Upper lobe of left lung (tissue), 6 donors: Measurements from ENCODE around the gene YWHAE. TPM values are rescaled to one million over a fixed set of nuclear protein-coding genes. Genes with fewer than 3 reads are reported as not detected.
"Not testable (repeated sequence)": the region's sequence is repeated elsewhere in the genome, so short reads cannot be mapped to it uniquely, and the experiment has no call there.

ENCODE experiments used
- ATAC-seq, 2 donors: fragments of 200-7000 bp; cut with Tn5 transposase; one replicate each; pipeline ENCODE4 v1.9.1; 2022; ENCODE audit warnings: mild to moderate bottlenecking in 2 of 2, moderate library complexity in 2 of 2; ENCODE audit not compliant: low FRiP score in 2 of 2
- DNase-seq, 2 donors: peaks; one replicate each; pipeline ENCODE4 v3.0.0-alpha.2; 2019 to 2020
- H3K27ac ChIP-seq, 4 donors: fragments of 200-600 bp; sonication (generic); one replicate each; pipeline ENCODE4 v1.5.1; 2016 to 2019
- H3K27me3 ChIP-seq, 4 donors: fragments of 200-600 bp; sonication (generic); one replicate each; pipeline ENCODE4 v1.5.1; 2017 to 2019
- H3K36me3 ChIP-seq, 4 donors: fragments of 200-600 bp; sonication (generic); one replicate each; pipeline ENCODE4 v1.5.1; 2016 to 2019
- H3K4me1 ChIP-seq, 4 donors: fragments of 200-600 bp; sonication (generic); one replicate each; pipeline ENCODE4 v1.5.1; 2018 to 2019
- H3K4me3 ChIP-seq, 4 donors: fragments of 200-600 bp; sonication (generic); one replicate each; pipeline ENCODE4 v1.5.1; 2017 to 2019; ENCODE audit warnings: mild to moderate bottlenecking in 2 of 4, moderate library complexity in 1 of 4
- H3K9me3 ChIP-seq, 4 donors: fragments of 200-600 bp; sonication (generic); one replicate each; pipeline ENCODE4 v1.5.1; 2018 to 2019
- EP300 ChIP-seq, 4 donors: sonication (generic); formaldehyde crosslinking; IDR thresholded peaks; one replicate each; pipeline ENCODE4 v1.5.1; 2017; ENCODE audit warnings: antibody characterized with exemption in 4 of 4, control low read depth in 2 of 4
- POLR2A ChIP-seq, 4 donors: fragments of 450-650 bp; IDR thresholded peaks; one replicate each; pipeline ENCODE4 v1.5.1; 2016 to 2017; ENCODE audit warnings: antibody characterized with exemption in 4 of 4, mild to moderate bottlenecking in 2 of 4
- POLR2AphosphoS5 ChIP-seq, 2 donors: sonication (generic); formaldehyde crosslinking; IDR thresholded peaks; one replicate each; pipeline ENCODE4 v1.5.1; 2017; ENCODE audit warnings: antibody characterized with exemption in 2 of 2
- WGBS, 2 donors: methylation state at CpG; one replicate each; pipeline ENCODE4 v1.1.5; 2017 to 2018; 5-methylcytosine and 5-hydroxymethylcytosine counted together
- total RNA-seq, 6 donors: library from RNA; depleted of rRNA in 4 of 6; stranded (reverse); fragments of >200 nt in 4 of 6; gene quantifications; one replicate each; pipeline versions ENCODE4 v1.1.0 to v1.2.1, GENCODE V29; 2016 to 2021
- TF ChIP-seq, protein P1 (sequence below), 6 experiments: fragments of 450-650 bp in 4 of 6; fragments of 200-600 bp in 2 of 6; sonication (generic) in 2 of 6; IDR thresholded peaks; one replicate each; pipeline ENCODE4 v1.5.1; 2016 to 2019; ENCODE audit warnings: antibody characterized with exemption in 6 of 6
- donor health status: DM: no; HTN: no; CAD: no; lungs with moderate emphysema.
- donor health status: DM: no; HTN: yes; CAD: no; lungs with severe emphysema.

Gene YWHAE
- total RNA-seq, 6 donors from 2014 or later = 318 to 698 (median 384) TPM

DNA sequence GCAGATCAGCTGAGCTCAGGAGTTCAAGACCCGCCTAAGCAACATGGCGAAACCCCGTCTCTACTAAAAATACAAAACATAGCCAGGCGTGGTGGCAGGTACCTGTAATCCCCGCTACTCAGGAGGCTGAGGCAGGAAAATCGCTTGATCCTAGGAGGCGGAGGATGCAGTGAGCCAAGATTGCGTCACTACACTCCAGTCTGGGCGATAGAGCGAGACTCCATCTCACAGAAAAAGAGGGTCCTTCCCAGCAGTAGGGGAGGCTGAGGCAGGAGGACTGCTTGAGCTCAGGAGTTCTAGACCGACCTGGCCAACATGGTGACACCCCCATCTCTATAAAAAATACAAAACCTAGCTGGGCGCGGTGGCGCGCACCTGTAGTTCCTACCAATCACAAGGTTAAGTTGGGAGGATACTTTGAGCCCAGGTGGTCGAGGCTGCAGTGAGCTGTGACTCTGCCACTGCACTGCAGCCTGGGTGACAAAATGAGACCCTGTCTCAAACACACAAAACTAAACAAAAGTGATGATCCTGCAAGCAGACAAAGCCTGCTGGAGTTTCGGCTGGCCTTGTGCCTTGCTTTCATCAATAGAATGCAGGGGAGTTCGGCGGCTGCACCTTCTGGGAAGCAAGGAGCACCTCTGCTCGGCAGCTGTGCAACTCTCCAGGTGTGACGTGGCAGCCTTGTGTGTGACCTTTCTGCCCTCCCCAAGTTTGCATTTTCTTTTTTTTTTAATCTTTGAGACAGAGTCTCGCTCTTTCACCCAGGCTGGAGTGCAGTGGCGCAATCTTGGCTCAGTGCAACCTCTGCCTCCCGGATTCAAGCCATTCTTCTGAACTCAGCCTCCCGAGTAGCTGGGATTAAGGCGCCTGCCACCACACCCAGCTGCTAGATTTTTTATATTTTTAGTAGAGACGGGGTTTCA lies 12.4 kb upstream of the YWHAE start:
- Histone ChIP-seq H3K9me3 (no peaks in the 10 kb centered on the region), H3K36me3 (peaks cover 0 to 9% (median 0%) of the 10 kb centered on the region in 4 donors), H3K4me1 (peaks cover 4 to 16% (median 7%) of the 10 kb centered on the region in 4 donors), H3K27ac (peak overlapping the region in 2 of 4 donors; percentile 35 to 40), H3K4me3 (no peak overlapping the region), H3K27me3 (no peaks in the 10 kb centered on the region)
- TF ChIP-seq POLR2A (IDR thresholded peaks at IDR 0.05) = no peak
- TF ChIP-seq, protein P1, sequence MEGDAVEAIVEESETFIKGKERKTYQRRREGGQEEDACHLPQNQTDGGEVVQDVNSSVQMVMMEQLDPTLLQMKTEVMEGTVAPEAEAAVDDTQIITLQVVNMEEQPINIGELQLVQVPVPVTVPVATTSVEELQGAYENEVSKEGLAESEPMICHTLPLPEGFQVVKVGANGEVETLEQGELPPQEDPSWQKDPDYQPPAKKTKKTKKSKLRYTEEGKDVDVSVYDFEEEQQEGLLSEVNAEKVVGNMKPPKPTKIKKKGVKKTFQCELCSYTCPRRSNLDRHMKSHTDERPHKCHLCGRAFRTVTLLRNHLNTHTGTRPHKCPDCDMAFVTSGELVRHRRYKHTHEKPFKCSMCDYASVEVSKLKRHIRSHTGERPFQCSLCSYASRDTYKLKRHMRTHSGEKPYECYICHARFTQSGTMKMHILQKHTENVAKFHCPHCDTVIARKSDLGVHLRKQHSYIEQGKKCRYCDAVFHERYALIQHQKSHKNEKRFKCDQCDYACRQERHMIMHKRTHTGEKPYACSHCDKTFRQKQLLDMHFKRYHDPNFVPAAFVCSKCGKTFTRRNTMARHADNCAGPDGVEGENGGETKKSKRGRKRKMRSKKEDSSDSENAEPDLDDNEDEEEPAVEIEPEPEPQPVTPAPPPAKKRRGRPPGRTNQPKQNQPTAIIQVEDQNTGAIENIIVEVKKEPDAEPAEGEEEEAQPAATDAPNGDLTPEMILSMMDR (IDR thresholded peaks at IDR 0.05) = no peak
- TF ChIP-seq EP300 (IDR thresholded peaks at IDR 0.05) = no peak
- DNase-seq (peak in 1 of 2 donors; percentile 68), ATAC-seq (peak; percentile 65 to 79)
- WGBS, 2 donors = 75 to 77% methylated on average over 26 to 27 of the region's 27 CpGs

DNA sequence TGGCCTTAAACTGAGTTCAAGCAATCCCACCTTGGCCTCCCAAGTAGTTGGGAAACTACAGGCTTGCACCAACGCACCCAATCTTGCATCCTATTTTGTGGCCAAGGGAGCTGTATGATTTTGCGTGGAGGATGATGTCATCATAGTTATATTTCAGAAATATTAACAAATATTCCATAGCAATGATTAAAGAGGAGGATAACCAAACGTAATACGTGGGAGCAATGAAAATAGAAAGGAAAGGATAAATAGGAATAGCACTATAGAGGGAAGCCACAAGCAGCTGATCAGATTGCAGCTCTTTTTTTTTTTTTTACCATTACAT lies 2.2 kb upstream of the YWHAE start:
- TF ChIP-seq, protein P1 (IDR thresholded peaks at IDR 0.05) = no peak
- no peak overlapping the region for H3K4me3 ChIP-seq
- no peak overlapping the region for H3K27ac ChIP-seq
- H3K4me1 ChIP-seq = peaks cover 16 to 21% (median 18%) of the 10 kb centered on the region in 4 donors
- H3K27me3 ChIP-seq = no peaks in the 10 kb centered on the region
- 90 to 98% methylated on average over 4 of the region's 4 CpGs for WGBS, 2 donors
- no peaks in the 10 kb centered on the region for H3K36me3 ChIP-seq
- no peak for DNase-seq
- no peaks in the 10 kb centered on the region for H3K9me3 ChIP-seq
- no peak for ATAC-seq

DNA sequence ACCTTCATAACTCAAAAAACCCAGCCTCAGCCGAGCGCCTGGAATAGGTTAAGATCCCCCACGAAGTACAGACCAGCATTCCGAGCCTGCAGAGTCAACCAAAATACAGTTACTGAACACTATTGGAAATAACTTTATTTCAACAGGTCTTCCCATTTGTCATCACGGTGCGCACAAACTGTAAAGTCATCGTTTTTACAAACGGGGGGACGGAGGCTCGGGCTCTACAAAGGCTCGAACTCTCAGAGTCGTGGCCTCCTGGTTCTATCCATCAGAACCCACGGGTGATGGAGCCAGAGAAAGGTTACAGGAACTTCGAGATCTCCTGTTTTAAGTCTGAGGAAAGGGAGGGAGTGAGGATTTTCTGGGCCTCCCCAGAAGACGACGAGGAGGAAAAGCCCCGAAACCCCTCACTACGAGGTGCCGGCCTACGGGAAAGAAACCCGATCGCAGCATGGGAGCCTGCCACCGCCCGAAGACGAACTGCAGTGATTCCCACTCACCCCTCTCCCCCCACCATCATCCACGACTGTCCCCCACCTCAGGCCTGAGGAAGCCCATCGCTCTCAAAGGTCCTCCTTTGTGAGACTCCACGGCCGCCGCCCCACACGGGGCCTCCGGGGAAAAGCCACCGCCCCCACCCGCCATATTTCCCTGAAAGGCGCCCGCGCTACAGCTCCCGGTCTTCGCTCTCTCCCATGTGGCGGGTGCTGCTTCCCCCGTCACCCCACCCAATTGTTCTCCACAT lies 917 bp downstream of the YWHAE start:
- Histone ChIP-seq H3K4me3 (peak overlapping the region; percentile 69 to 86 (median 78)), H3K27ac (peak overlapping the region; percentile 96 to 98 (median 97)), H3K4me1 (peaks cover 30 to 52% (median 39%) of the 10 kb centered on the region in 4 donors), H3K36me3 (no peaks in the 10 kb centered on the region), H3K9me3 (no peaks in the 10 kb centered on the region), H3K27me3 (no peaks in the 10 kb centered on the region)
- DNase-seq (peak; percentile 35 to 88), ATAC-seq (peak; percentile 68 to 72)
- TF ChIP-seq POLR2AphosphoS5 (IDR thresholded peaks at IDR 0.05) (no peak), POLR2A (IDR thresholded peaks at IDR 0.05) (no peak), EP300 (IDR thresholded peaks at IDR 0.05) (no peak)
- TF ChIP-seq, protein P1 (IDR thresholded peaks at IDR 0.05) = no peak
- 1% methylated on average over 23 to 36 of the region's 41 CpGs for WGBS, 2 donors

DNA sequence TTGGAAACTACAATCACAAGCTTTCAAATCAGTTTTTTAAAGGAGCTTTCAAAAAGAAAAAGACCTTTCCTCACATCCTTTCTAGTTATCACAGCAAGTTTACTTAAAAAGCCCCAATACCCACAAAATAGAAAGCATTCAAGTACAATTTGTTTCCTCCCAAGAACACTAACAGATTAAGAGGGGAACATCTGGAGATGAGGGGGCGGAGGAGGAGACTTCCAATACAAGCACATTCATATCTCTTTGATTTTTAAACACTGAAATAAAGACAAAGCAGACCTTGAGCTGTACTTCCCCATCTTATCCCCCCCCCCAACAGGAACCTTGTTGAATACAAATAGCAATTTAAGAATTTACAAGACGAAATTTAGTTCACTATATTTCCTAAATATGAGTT lies 2.0 kb downstream of the YWHAE start:
- no peaks in the 10 kb centered on the region for H3K27me3 ChIP-seq
- no peaks in the 10 kb centered on the region for H3K9me3 ChIP-seq
- H3K27ac ChIP-seq = peak overlapping the region; percentile 31 to 98 (median 97)
- WGBS, 2 donors = 10 to 16% methylated on average over 2 of the region's 2 CpGs
- no peaks in the 10 kb centered on the region for H3K36me3 ChIP-seq
- H3K4me1 ChIP-seq = peaks cover 36 to 63% (median 48%) of the 10 kb centered on the region in 4 donors
- DNase-seq (no peak), ATAC-seq (no peak)
- TF ChIP-seq, protein P1 (IDR thresholded peaks at IDR 0.05) = no peak
- TF ChIP-seq EP300 (IDR thresholded peaks at IDR 0.05) = no peak
- no peak for TF ChIP-seq POLR2A (IDR thresholded peaks at IDR 0.05)
- TF ChIP-seq POLR2AphosphoS5 (IDR thresholded peaks at IDR 0.05) = no peak
- peak overlapping the region; percentile 69 to 86 (median 78) for H3K4me3 ChIP-seq

DNA sequence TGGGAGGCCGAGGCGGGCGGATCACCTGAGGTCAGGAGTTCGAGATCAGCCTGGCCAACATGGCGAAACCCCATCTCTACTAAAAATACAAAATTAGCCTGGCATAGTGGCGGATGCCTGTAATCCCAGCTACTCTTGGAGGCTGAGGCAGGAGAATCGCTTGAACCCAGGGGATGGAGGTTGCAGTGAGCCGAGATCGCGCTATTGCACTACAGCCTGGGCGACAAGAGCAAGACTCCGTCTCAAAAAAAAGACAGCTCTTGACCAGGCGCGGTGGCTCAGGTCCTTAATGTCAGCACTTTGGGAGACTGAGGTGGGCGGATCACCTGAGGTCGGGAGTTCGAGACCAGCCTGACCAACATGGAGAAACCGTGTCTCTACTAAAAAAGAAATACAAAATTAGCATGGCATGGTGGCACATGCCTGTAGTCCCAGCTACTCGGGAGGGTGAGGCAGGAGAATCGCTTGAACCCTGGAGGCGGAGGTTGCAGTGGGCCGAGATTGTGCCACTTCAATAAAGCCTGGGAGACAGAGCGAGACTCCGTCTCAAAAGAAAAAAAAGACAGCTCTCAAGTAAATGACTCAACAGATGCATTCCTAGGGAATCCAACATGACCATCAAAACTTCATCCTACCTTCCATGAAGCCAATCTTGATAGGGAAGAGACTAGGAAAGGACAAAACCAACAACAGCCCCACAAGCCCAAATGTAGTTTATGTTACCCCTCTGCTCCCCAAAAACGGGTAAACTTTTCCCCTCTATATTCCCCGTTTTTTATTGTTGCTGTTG lies 4.0 kb downstream of the YWHAE start:
- Histone ChIP-seq H3K27ac (peak overlapping the region in 1 of 4 donors; percentile 6), H3K4me1 (peaks cover 55 to 82% (median 65%) of the 10 kb centered on the region in 4 donors)
- not testable (repeated sequence) for H3K36me3 ChIP-seq, H3K9me3 ChIP-seq, H3K4me3 ChIP-seq, ATAC-seq, H3K27me3 ChIP-seq
- peak in 1 of 2 donors; percentile 28 for DNase-seq
- 87 to 90% methylated on average over 26 of the region's 26 CpGs for WGBS, 2 donors
